ENCODE data around the gene CLCN6.

DNA sequence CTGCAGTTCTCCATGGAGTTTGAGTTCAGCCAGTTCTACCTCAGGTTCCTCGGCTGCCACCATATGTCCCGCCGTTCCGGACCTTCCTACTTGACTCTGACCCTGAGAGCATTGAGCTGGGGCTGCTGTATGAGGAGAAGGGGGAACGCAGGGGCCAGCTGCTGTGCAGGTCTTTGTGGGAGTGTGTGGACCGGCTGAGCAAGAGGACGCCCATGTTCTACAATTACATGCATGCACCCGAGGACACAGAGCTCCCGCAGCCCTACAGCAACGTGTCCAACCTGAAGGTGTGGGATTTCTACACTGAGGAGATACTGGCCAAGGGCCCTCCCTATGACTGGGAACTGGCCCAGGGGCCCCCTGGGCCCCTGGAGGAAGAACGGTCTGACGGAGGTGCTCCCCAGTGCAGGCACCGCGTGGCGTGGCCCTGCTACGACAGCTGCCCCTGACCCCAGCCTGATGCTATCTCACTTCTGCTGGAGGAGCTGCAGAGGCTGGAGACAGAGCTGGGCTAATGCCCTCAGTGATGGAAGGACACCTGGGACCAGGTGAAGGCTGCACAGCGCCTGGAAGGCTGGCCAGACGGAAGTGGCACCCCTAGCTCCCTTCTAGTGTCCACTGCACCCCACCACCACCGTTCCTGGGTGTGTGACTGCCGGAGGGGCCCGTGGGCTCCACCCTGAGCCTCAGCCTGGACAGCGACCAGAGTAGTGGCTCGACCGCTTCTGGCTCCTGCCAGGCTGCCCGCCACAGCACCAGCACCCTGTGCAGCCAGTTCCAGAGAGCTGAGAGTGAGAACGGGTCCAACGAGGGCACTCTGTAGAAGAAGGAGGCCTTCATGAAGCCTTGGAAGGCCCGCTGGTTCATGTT lies 73.6 kb downstream of the CLCN6 start:
- TF ChIP-seq EZH2 (IDR thresholded peaks at IDR 0.05; ENCODE audit: borderline replicate concordance): no peak
- TF ChIP-seq, protein P1, sequence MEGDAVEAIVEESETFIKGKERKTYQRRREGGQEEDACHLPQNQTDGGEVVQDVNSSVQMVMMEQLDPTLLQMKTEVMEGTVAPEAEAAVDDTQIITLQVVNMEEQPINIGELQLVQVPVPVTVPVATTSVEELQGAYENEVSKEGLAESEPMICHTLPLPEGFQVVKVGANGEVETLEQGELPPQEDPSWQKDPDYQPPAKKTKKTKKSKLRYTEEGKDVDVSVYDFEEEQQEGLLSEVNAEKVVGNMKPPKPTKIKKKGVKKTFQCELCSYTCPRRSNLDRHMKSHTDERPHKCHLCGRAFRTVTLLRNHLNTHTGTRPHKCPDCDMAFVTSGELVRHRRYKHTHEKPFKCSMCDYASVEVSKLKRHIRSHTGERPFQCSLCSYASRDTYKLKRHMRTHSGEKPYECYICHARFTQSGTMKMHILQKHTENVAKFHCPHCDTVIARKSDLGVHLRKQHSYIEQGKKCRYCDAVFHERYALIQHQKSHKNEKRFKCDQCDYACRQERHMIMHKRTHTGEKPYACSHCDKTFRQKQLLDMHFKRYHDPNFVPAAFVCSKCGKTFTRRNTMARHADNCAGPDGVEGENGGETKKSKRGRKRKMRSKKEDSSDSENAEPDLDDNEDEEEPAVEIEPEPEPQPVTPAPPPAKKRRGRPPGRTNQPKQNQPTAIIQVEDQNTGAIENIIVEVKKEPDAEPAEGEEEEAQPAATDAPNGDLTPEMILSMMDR (IDR thresholded peaks at IDR 0.05; ENCODE audit: poor library complexity): no peak
- no peak for TF ChIP-seq EZH2phosphoT487 (IDR thresholded peaks at IDR 0.05; ENCODE audit: low read depth, severe bottlenecking, unreplicated experiment)
